ENCODE measurements around the gene RAB2B.

RAB2B gene

DNA sequence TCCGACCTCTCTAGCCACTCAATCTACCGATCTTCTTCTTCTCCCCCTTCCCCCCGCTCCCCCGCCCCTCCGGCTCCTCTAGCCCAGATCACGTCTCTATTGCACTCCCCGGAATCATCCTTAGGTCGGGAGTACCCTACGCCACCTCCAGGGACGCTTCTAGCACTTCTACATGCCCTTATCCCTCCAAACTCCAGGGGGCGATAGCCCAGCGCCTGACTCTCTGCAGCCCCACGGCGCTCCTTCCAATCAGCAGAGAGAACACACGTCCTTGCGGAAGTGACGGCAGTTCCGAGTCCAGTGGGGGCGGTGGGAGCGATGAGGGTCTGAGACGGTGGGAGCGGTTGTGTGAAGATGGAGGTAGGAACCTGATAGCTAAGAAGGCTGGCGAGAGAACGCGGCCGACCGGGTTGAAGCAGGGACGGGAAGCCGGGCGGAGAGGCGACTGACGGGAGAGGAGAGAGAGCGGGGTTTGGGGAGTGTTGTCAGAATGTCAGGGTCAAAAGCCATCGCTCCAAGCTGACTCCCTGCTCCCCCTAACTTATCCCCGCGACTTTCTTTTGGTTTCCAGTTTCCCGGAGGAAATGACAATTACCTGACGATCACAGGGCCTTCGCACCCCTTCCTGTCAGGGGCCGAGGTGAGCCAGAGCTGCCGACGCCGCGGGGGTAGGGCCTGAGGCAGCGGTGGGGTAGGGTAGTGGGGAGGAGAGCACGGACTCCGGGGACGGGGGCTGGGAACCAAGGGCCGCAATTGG lies at the start of gene RAB2B, which contains the start of gene TOX4:
Gene RAB2B, minus strand, starts transcription at position 35 of the 757 bp plus-strand sequence. CDS start 87 bp downstream, outside the sequence.
Gene TOX4, plus strand, starts transcription at position 271 of the 757 bp plus-strand sequence. Its CDS starts 84 bp downstream, at position 355.
- Histone ChIP-seq H3K9me3 (ENCODE audit: insufficient read depth, low read depth, low read length) (no peaks in the 10 kb centered on the region), H2AFZ (ENCODE audit: low read length) (peak within 1 kb of the TSS; percentile 96), H3K4me2 (ENCODE audit: low read depth, low read length, poor library complexity, severe bottlenecking) (peak within 1 kb of the TSS; percentile 90), H4K20me1 (ENCODE audit: insufficient read depth, low read length, poor library complexity, severe bottlenecking) (peaks cover 8% of the 10 kb centered on the region), H3K4me3 (ENCODE audit: low read length, poor library complexity, severe bottlenecking) (peak within 1 kb of the TSS; percentile 91), H3K36me3 (ENCODE audit: insufficient read depth, low read length) (no peaks in the 10 kb centered on the region), H3F3A (ENCODE audit: low read depth) (no peaks in the 10 kb centered on the region), H3K9me2 (replicated peaks; ENCODE audit: low read depth, low read length) (no peaks in the 10 kb centered on the region), H3K27me3 (ENCODE audit: insufficient read depth, low read length, poor library complexity, severe bottlenecking) (no peaks in the 10 kb centered on the region), H3K9ac (ENCODE audit: low read depth, low read length, poor library complexity, severe bottlenecking) (peak within 1 kb of the TSS; percentile 87), H3K4me1 (ENCODE audit: insufficient read depth, low read length, poor library complexity, severe bottlenecking) (peaks cover 21% of the 10 kb centered on the region), H3K79me2 (ENCODE audit: insufficient read depth, low read length) (peaks cover 61% of the 10 kb centered on the region)
- TF ChIP-seq, protein P1, sequence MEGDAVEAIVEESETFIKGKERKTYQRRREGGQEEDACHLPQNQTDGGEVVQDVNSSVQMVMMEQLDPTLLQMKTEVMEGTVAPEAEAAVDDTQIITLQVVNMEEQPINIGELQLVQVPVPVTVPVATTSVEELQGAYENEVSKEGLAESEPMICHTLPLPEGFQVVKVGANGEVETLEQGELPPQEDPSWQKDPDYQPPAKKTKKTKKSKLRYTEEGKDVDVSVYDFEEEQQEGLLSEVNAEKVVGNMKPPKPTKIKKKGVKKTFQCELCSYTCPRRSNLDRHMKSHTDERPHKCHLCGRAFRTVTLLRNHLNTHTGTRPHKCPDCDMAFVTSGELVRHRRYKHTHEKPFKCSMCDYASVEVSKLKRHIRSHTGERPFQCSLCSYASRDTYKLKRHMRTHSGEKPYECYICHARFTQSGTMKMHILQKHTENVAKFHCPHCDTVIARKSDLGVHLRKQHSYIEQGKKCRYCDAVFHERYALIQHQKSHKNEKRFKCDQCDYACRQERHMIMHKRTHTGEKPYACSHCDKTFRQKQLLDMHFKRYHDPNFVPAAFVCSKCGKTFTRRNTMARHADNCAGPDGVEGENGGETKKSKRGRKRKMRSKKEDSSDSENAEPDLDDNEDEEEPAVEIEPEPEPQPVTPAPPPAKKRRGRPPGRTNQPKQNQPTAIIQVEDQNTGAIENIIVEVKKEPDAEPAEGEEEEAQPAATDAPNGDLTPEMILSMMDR (conservative IDR thresholded peaks at IDR 0.05; ENCODE audit: low read length), result peak; percentile 95
- TF ChIP-seq EZH2phosphoT487 (IDR thresholded peaks at IDR 0.05; ENCODE audit: borderline replicate concordance), result no peak

DNA sequence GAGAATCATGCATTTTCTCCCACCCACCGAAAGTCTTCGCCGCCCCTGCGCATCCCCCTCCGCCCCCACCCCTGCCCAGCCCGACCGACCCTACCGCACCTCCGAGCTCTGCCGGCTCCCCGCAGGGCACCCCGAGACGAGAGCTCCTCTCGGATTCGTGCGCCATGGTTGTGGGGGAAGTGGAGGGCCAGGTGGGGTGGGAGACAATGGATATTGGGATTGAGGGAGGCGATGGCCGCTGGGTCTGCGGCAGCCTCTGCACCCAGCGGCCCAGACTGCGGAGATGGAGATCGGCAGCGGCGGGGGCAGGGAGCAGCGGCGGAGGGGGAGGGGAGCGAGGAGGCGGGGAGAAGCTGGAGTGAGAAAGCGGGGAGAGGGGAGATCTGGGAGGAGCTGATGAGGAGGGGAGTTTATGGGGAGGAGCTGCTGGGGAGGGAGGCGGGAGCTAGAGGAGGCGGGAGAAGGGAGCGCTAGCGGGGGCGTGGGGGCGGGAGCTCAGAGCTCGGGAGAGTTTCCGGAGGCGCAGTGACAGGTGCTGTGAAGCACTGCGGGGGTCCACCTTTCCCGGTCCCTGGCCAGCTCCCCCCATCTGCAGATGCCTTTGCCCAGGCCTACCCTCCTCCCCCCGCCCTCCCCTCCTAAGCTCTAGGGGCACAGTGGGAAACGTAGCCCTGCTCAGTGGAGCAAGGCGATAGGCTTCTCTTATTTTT lies 49.4 kb upstream of the RAB2B start, which contains the start of gene SALL2:
Gene SALL2, minus strand, starts transcription at position 385 of the 710 bp plus-strand sequence. Its CDS starts 219 bp downstream, at position 166.
- peak within 1 kb of the TSS; percentile 86 for H3K4me3 ChIP-seq (ENCODE audit: low read length, poor library complexity, severe bottlenecking)
- no peaks in the 10 kb centered on the region for H4K20me1 ChIP-seq (ENCODE audit: insufficient read depth, low read length, poor library complexity, severe bottlenecking)
- H3K9me3 ChIP-seq (ENCODE audit: insufficient read depth, low read depth, low read length), result no peaks in the 10 kb centered on the region
- no peaks in the 10 kb centered on the region for H3K27me3 ChIP-seq (ENCODE audit: insufficient read depth, low read length, poor library complexity, severe bottlenecking)
- TF ChIP-seq, protein P1 (conservative IDR thresholded peaks at IDR 0.05; ENCODE audit: low read length), result no peak
- no peak for TF ChIP-seq EZH2phosphoT487 (IDR thresholded peaks at IDR 0.05; ENCODE audit: borderline replicate concordance)
- H2AFZ ChIP-seq (ENCODE audit: low read length), result peak within 1 kb of the TSS; percentile 99
- H3K36me3 ChIP-seq (ENCODE audit: insufficient read depth, low read length), result no peaks in the 10 kb centered on the region
- H3K4me2 ChIP-seq (ENCODE audit: low read depth, low read length, poor library complexity, severe bottlenecking), result peak within 1 kb of the TSS; percentile 75
- H3K9ac ChIP-seq (ENCODE audit: low read depth, low read length, poor library complexity, severe bottlenecking), result peak within 1 kb of the TSS; percentile 70
- H3K9me2 ChIP-seq (replicated peaks; ENCODE audit: low read depth, low read length), result no peaks in the 10 kb centered on the region
- no peaks in the 10 kb centered on the region for H3F3A ChIP-seq (ENCODE audit: low read depth)
- peaks cover 13% of the 10 kb centered on the region for H3K4me1 ChIP-seq (ENCODE audit: insufficient read depth, low read length, poor library complexity, severe bottlenecking)
- H3K79me2 ChIP-seq (ENCODE audit: insufficient read depth, low read length), result no peaks in the 10 kb centered on the region

DNA sequence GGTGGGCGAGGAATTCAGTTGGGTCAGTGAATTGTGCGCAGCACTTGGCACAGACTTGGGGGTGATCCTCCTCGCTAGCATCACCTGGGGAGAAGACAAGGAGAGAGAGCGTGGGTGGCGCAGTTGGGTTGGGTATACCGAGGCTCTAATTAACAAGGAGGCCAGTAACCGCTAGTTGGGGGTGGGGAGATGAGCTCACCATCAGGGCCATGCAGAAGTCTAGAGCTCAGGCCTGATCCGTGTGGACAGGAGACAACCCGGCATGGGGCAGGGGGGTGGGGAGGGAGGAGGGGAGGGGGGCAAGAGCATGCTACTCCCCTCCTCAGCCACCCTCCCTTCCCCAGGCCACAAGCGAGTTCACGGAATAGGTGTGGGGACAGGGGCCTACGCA lies 48.8 kb upstream of the RAB2B start:
- Histone ChIP-seq H3K9me3 (ENCODE audit: insufficient read depth, low read depth, low read length) (no peaks in the 10 kb centered on the region), H4K20me1 (ENCODE audit: insufficient read depth, low read length, poor library complexity, severe bottlenecking) (no peaks in the 10 kb centered on the region), H2AFZ (ENCODE audit: low read length) (peak overlapping the region; percentile 99; the same call in 1 of the 2 replicates), H3K9me2 (replicated peaks; ENCODE audit: low read depth, low read length) (no peaks in the 10 kb centered on the region), H3K4me1 (ENCODE audit: insufficient read depth, low read length, poor library complexity, severe bottlenecking) (peaks cover 13% of the 10 kb centered on the region), H3K27me3 (ENCODE audit: insufficient read depth, low read length, poor library complexity, severe bottlenecking) (no peaks in the 10 kb centered on the region), H3F3A (ENCODE audit: low read depth) (no peaks in the 10 kb centered on the region), H3K36me3 (ENCODE audit: insufficient read depth, low read length) (no peaks in the 10 kb centered on the region), H3K4me2 (ENCODE audit: low read depth, low read length, poor library complexity, severe bottlenecking) (peak overlapping the region; percentile 75), H3K4me3 (ENCODE audit: low read length, poor library complexity, severe bottlenecking) (peak overlapping the region; percentile 86), H3K79me2 (ENCODE audit: insufficient read depth, low read length) (no peaks in the 10 kb centered on the region), H3K9ac (ENCODE audit: low read depth, low read length, poor library complexity, severe bottlenecking) (peak overlapping the region; percentile 70)
- TF ChIP-seq, protein P1 (conservative IDR thresholded peaks at IDR 0.05; ENCODE audit: low read length), result no peak
- no peak for TF ChIP-seq EZH2phosphoT487 (IDR thresholded peaks at IDR 0.05; ENCODE audit: borderline replicate concordance)

Data from Loucy (cell line).